ENCODE data around the gene IER2. TPM values are rescaled to one million over a fixed set of nuclear protein-coding genes. Genes with fewer than 3 reads are reported as not detected.

IER2 gene
- total RNA-seq, 1 experiment from 2014 or later, result 247 TPM

DNA sequence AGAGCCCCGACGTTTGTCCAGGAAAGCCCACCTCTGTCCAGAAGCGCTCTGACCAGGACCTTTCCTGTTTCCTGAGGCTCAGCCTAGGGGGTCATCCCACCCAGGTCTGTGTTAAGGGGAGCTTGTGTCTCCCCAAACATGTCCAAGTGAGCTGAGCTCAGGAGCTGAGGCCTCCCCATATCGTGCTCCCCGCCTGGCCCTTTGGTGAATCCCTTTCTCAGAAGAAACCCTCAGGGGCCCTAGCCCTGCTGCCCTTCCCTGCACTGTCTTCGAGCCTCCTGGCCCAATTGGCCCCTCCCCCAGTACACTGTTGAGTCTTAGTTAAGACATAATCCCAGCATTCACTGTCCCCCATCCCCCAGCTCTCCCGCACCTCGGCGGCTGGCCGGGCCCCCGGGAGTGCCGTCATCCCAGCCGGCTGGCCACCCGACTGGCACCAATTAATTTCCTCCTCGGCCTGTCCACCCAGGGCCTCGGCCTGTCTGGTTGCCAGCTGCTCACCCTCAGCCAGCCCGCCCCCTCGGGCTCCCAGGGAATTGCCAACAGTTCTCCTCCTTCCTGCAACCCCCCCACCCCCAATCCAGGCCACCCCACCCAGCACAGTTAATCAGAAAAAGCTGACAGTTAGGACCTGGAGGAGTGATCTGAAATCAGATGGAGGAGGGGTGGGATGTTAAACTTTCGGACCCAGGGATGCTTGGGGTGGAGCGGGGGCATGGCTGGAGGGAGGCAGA is 13.6 kb downstream of the IER2 start (continued):
- TF ChIP-seq, protein P1, sequence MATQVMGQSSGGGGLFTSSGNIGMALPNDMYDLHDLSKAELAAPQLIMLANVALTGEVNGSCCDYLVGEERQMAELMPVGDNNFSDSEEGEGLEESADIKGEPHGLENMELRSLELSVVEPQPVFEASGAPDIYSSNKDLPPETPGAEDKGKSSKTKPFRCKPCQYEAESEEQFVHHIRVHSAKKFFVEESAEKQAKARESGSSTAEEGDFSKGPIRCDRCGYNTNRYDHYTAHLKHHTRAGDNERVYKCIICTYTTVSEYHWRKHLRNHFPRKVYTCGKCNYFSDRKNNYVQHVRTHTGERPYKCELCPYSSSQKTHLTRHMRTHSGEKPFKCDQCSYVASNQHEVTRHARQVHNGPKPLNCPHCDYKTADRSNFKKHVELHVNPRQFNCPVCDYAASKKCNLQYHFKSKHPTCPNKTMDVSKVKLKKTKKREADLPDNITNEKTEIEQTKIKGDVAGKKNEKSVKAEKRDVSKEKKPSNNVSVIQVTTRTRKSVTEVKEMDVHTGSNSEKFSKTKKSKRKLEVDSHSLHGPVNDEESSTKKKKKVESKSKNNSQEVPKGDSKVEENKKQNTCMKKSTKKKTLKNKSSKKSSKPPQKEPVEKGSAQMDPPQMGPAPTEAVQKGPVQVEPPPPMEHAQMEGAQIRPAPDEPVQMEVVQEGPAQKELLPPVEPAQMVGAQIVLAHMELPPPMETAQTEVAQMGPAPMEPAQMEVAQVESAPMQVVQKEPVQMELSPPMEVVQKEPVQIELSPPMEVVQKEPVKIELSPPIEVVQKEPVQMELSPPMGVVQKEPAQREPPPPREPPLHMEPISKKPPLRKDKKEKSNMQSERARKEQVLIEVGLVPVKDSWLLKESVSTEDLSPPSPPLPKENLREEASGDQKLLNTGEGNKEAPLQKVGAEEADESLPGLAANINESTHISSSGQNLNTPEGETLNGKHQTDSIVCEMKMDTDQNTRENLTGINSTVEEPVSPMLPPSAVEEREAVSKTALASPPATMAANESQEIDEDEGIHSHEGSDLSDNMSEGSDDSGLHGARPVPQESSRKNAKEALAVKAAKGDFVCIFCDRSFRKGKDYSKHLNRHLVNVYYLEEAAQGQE (IDR thresholded peaks at IDR 0.05; ENCODE audit: low read depth), result no peak
- TF ChIP-seq FOSL1 (IDR thresholded peaks at IDR 0.05; ENCODE audit: low read depth), result no peak
- peak; percentile 35; the same call in 1 of the 2 replicates for TF ChIP-seq POLR2AphosphoS5 (IDR thresholded peaks at IDR 0.05; ENCODE audit: low read depth, low read length)
- TF ChIP-seq CEBPB (IDR thresholded peaks at IDR 0.05; ENCODE audit: low read depth), result no peak

DNA sequence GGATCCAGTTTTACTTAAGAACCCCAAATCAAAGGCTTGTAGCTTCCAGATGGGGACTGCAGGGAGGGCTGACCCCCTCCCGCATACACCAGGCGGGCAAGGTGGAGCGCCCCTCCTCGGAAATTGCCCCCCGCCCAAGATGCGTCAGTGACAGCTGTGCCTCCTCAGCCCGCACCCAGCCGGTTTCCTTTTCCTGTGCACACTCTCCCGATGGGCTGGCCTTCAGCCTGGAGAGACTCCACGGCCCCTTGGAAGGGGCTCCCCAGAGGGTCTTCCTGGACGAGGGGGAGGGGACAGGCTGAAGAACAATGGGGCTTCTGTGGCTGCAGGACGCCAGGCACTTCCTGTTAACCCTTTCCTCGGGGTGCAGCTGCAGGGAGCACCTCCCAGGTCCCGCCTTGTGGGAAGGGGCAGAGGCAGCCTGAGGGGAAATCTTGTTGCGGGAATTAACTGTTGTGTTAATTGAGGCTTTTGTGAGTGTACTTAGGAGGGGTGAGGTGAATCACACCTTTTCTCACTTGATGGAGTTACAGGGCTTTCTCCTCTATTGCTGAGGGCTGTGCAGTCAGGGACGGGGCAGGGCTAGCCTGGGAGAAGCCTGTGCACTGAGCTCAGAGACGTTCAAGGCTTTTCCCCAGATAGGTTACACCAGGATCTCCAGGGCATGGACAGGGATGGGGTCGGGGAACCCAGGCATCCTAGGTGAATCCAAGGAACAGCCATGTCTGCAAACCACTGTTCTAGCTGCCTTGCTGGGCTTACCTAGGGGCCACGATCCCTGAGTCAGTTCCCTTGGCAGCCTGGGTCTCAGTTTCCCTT is 14.3 kb downstream of the IER2 start:
- intact Hi-C loops (cut with micrococcal nuclease), result no loop called here
- TF ChIP-seq ZFX (IDR thresholded peaks at IDR 0.05) (no peak), TCF7L2 (IDR thresholded peaks at IDR 0.05; ENCODE audit: borderline replicate concordance, extremely low read depth, insufficient read depth, insufficient read length) (peak; percentile 54)
- no peaks in the 10 kb centered on the region for H3K27me3 ChIP-seq (ENCODE audit: insufficient read depth, low read length)
- BruUV-seq (replicated peaks), result no TSS peak
- peak overlapping the region; percentile 79 for H3K4me2 ChIP-seq (ENCODE audit: low read length)
- H3K27ac ChIP-seq (ENCODE audit: low read depth, low read length), result peak overlapping the region; percentile 99
- CTCF ChIA-PET, result interaction anchor here (0.8 to 1.9 kb wide), 2 partner anchors 30 to 187 kb away, joined by 3 to 7 read pairs; no protein-coding TSS in a partner anchor
- peak overlapping the region; percentile 48 to 54 for H3K4me3 ChIP-seq (replicated peaks in 1 of 2; ENCODE audit: low read depth in 1 of 2, low read length in 2 of 2)
- no peaks in the 10 kb centered on the region for H3K36me3 ChIP-seq (ENCODE audit: control insufficient read depth in 1 of 2, insufficient read depth in 2 of 2, low read length in 2 of 2)
- no peak overlapping the region for H2AFZ ChIP-seq (ENCODE audit: low read depth, low read length, poor library complexity, severe bottlenecking)
- POLR2A ChIA-PET, result interaction anchor here (0.6 to 4.1 kb wide), 8 partner anchors 10 to 307 kb away, joined by 3 to 36 read pairs (median 8); partner anchors contain the start of genes IER2 and STX10
- H3K9ac ChIP-seq (ENCODE audit: low read length), result peak overlapping the region; percentile 86
- DNase-seq (ENCODE audit: low read depth, low spot score) (no peak), ATAC-seq (peak; percentile 13)
- no peaks in the 10 kb centered on the region for H3K9me2 ChIP-seq (ENCODE audit: insufficient read depth)
- H3K79me2 ChIP-seq (ENCODE audit: insufficient read depth, low read length), result peaks cover 8% of the 10 kb centered on the region; the same call in 1 of the 2 replicates
- RAD21 ChIA-PET (ENCODE audit: low non-redundant PET in 1 of 2, low total read pairs in 2 of 2, uncharacterized antibody in 2 of 2, unreplicated experiment in 2 of 2), result no interaction called here
- H3K9me3 ChIP-seq (ENCODE audit: control insufficient read depth in 1 of 2, insufficient read depth in 1 of 2, low read depth in 1 of 2, low read length in 2 of 2), result no peaks in the 10 kb centered on the region
- peaks cover 88 to 99% of the 10 kb centered on the region in 2 experiments for H3K4me1 ChIP-seq (ENCODE audit: control insufficient read depth in 1 of 2, insufficient read depth in 2 of 2, low read length in 2 of 2)
- H4K20me1 ChIP-seq (ENCODE audit: insufficient read depth), result no peaks in the 10 kb centered on the region

Measured in HCT116 (cell line).